ENCODE data around the gene TULP4.

TULP4 gene

DNA sequence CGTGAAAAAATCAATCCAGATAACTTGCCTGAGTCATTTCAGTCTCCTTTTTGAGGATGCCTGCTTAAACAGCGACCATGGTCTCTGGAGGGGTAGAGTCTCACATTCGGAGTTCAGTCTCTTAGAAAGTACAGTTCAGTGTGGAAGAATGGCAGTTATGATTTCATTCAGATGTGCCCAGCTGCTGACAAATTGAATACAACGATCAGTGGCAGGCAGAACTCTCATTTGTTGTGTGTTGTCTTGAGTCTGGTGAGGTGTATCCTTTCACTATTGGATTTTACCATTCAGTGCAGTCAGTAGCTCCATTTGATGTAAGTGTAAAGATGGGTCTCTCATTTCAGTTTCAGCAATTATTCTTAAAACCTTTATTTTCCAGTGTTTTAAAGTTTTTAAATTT is 639 bp upstream of the TULP4 start:
- TF ChIP-seq, protein P1, sequence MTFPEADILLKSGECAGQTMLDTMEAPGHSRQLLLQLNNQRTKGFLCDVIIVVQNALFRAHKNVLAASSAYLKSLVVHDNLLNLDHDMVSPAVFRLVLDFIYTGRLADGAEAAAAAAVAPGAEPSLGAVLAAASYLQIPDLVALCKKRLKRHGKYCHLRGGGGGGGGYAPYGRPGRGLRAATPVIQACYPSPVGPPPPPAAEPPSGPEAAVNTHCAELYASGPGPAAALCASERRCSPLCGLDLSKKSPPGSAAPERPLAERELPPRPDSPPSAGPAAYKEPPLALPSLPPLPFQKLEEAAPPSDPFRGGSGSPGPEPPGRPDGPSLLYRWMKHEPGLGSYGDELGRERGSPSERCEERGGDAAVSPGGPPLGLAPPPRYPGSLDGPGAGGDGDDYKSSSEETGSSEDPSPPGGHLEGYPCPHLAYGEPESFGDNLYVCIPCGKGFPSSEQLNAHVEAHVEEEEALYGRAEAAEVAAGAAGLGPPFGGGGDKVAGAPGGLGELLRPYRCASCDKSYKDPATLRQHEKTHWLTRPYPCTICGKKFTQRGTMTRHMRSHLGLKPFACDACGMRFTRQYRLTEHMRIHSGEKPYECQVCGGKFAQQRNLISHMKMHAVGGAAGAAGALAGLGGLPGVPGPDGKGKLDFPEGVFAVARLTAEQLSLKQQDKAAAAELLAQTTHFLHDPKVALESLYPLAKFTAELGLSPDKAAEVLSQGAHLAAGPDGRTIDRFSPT (tag by site-specific recombination; IDR thresholded peaks at IDR 0.05): no peak
- TF ChIP-seq ZNF747 (tag by site-specific recombination; IDR thresholded peaks at IDR 0.05) (no peak), ZSCAN30 (tag by site-specific recombination; IDR thresholded peaks at IDR 0.05) (no peak), ZNF221 (tag by site-specific recombination; IDR thresholded peaks at IDR 0.05; ENCODE audit: borderline replicate concordance) (no peak), ZNF521 (tag by site-specific recombination; IDR thresholded peaks at IDR 0.05) (no peak)
- H3K27ac ChIP-seq (ENCODE audit: extremely low read depth, low read depth, low read length): no peak overlapping the region
- CTCF ChIA-PET: interaction anchor here (0.6 kb wide), 1 partner anchor 88 kb away, joined by 3 read pairs; no protein-coding TSS in a partner anchor

DNA sequence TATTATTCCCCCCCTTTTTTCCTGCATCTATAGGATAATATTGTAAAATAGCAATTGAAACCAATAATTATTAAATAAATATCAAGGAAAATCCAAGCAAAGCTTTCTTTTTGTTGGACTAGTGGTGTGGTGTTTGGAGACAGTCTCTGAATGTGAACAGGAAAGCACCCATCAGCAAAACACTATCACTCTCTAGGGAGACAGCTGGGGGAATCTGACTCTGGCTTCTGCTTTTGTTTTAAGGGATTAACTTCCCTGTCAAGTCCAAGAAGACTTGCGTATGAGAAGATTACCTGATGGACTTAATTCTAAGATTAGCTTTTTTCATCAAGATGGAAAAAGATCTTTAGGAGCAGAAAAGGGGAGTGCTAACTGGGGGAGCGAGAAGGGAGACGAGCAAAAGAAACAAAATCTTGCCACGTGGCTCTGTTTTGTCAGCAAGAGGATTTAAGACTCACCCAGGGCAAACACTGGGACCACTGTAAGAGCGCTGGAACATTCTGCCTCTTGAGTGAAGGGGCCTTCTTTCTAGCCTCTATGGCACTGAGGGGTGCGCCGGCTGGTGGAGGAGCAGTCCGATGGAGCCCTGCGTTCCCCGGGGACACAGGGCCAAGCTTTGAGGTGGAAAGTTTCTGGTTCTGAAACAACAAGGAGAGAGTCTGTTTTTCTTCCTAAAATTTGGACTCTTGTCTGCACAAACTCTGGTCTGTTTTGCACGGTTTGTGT is 570 bp downstream of the TULP4 start:
- ChIA-PET POLR2A (no interaction called here), CTCF (interaction anchor here (0.6 to 0.7 kb wide), 5 partner anchors 15 to 624 kb away, joined by 3 to 6 read pairs (median 3); no protein-coding TSS in a partner anchor)
- H3K4me1 ChIP-seq (ENCODE audit: control insufficient read depth, insufficient read depth, low read length): no peaks in the 10 kb centered on the region
- H3K9me3 ChIP-seq (ENCODE audit: control insufficient read depth, insufficient read depth, low read depth, low read length): peaks cover 3% of the 10 kb centered on the region; the same call in 1 of the 2 replicates
- no peak overlapping the region for H3K27ac ChIP-seq (ENCODE audit: extremely low read depth, low read depth, low read length)
- no peak overlapping the region for H3K4me3 ChIP-seq (ENCODE audit: low read depth, low read length)
- peaks cover 0 to 48% of the 10 kb centered on the region in 2 experiments; a peak in 2 of 3 replicates for H3K36me3 ChIP-seq (ENCODE audit: control insufficient read depth in 2 of 2, insufficient read depth in 1 of 2, low read length in 2 of 2)
- TF ChIP-seq, protein P2, sequence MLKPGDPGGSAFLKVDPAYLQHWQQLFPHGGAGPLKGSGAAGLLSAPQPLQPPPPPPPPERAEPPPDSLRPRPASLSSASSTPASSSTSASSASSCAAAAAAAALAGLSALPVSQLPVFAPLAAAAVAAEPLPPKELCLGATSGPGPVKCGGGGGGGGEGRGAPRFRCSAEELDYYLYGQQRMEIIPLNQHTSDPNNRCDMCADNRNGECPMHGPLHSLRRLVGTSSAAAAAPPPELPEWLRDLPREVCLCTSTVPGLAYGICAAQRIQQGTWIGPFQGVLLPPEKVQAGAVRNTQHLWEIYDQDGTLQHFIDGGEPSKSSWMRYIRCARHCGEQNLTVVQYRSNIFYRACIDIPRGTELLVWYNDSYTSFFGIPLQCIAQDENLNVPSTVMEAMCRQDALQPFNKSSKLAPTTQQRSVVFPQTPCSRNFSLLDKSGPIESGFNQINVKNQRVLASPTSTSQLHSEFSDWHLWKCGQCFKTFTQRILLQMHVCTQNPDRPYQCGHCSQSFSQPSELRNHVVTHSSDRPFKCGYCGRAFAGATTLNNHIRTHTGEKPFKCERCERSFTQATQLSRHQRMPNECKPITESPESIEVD (tag by site-specific recombination; IDR thresholded peaks at IDR 0.05): no peak
- TF ChIP-seq ZNF366 (tag by site-specific recombination; conservative IDR thresholded peaks at IDR 0.05): no peak

More for the DNA sequence above, 639 bp upstream of the TULP4 start:
- Histone ChIP-seq H3K4me3 (ENCODE audit: low read depth, low read length) (no peak overlapping the region), H3K4me1 (ENCODE audit: control insufficient read depth, insufficient read depth, low read length) (no peaks in the 10 kb centered on the region), H3K9me3 (ENCODE audit: control insufficient read depth, insufficient read depth, low read depth, low read length) (peaks cover under 1% of the 10 kb centered on the region; the same call in 1 of the 2 replicates), H3K36me3 (ENCODE audit: control insufficient read depth in 2 of 2, insufficient read depth in 1 of 2, low read length in 2 of 2) (peaks cover 0 to 45% of the 10 kb centered on the region in 2 experiments; a peak in 2 of 3 replicates)
- POLR2A ChIA-PET: interaction anchor here (0.6 kb wide), 1 partner anchor 29 kb away, joined by 4 read pairs; no protein-coding TSS in a partner anchor

DNA sequence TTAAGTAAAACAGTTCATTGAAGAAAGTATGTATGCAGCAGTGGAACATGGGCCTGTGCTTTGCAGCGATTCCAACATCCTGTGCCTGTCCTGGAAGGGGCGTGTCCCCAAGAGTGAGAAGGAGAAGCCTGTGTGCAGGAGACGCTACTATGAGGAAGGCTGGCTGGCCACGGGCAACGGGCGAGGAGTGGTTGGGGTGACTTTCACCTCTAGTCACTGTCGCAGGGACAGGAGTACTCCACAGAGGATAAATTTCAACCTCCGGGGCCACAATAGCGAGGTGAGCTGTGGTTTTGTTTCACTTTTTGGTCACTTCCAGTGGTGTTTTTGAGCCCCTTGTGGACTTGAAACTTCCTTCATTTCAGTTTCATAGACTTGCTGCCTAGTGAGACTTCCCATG is 1.7 kb downstream of the TULP4 start:
- Histone ChIP-seq H3K36me3 (ENCODE audit: control insufficient read depth in 2 of 2, insufficient read depth in 1 of 2, low read length in 2 of 2) (peaks cover 0 to 48% of the 10 kb centered on the region in 2 experiments; a peak in 2 of 3 replicates), H3K4me3 (ENCODE audit: low read depth, low read length) (no peak overlapping the region), H3K4me1 (ENCODE audit: control insufficient read depth, insufficient read depth, low read length) (no peaks in the 10 kb centered on the region), H3K27ac (ENCODE audit: extremely low read depth, low read depth, low read length) (no peak overlapping the region), H3K9me3 (ENCODE audit: control insufficient read depth, insufficient read depth, low read depth, low read length) (peaks cover 3% of the 10 kb centered on the region; the same call in 1 of the 2 replicates)
- POLR2A ChIA-PET: no interaction called here
- CTCF ChIA-PET: no interaction called here
- TF ChIP-seq ZNF596 (tag by site-specific recombination; IDR thresholded peaks at IDR 0.05) (no peak), KLF9 (tag by site-specific recombination; IDR thresholded peaks at IDR 0.05; ENCODE audit: low read depth) (0 out of 2 replicates have a peak, but pooled peaks have one; percentile 40), ZNF529 (tag by site-specific recombination; IDR thresholded peaks at IDR 0.05; ENCODE audit: insufficient replicate concordance) (no peak), ZEB2 (tag by site-specific recombination; IDR thresholded peaks at IDR 0.05) (no peak)

DNA sequence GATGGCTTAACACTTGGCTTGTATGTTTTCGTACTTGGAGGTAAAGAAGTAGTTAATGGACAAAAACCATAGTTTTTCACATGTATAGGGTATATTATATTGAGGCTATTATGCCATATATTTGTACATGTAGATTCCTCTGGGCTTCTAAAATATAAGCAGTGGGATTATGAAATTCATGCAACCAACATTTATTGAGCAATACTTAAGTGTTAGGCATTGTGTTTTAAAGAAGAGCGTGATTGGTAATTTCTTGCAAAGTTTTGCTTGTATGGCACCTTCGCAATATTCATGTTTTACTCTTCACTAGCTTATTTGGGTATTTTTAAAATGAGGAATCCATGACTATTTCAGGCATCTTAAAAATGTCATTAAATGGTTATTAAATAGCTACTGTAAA is 2.5 kb downstream of the TULP4 start:
- CTCF ChIA-PET: no interaction called here
- no peak overlapping the region for H3K4me3 ChIP-seq (ENCODE audit: low read depth, low read length)
- H3K9me3 ChIP-seq (ENCODE audit: control insufficient read depth, insufficient read depth, low read depth, low read length): peaks cover 3% of the 10 kb centered on the region; the same call in 1 of the 2 replicates
- H3K4me1 ChIP-seq (ENCODE audit: control insufficient read depth, insufficient read depth, low read length): no peaks in the 10 kb centered on the region
- peaks cover 0 to 48% of the 10 kb centered on the region in 2 experiments; a peak in 2 of 3 replicates for H3K36me3 ChIP-seq (ENCODE audit: control insufficient read depth in 2 of 2, insufficient read depth in 1 of 2, low read length in 2 of 2)
- no peak overlapping the region for H3K27ac ChIP-seq (ENCODE audit: extremely low read depth, low read depth, low read length)
- POLR2A ChIA-PET: no interaction called here
- no peak for TF ChIP-seq ZNF335 (tag by site-specific recombination; conservative IDR thresholded peaks at IDR 0.05)
- no peak for TF ChIP-seq ZNF433 (tag by site-specific recombination; IDR thresholded peaks at IDR 0.05; ENCODE audit: low read depth)
- no peak for TF ChIP-seq ZNF324 (tag by site-specific recombination; IDR thresholded peaks at IDR 0.05)
- no peak for TF ChIP-seq ZNF707 (tag by site-specific recombination; IDR thresholded peaks at IDR 0.05)
- TF ChIP-seq, protein P3, sequence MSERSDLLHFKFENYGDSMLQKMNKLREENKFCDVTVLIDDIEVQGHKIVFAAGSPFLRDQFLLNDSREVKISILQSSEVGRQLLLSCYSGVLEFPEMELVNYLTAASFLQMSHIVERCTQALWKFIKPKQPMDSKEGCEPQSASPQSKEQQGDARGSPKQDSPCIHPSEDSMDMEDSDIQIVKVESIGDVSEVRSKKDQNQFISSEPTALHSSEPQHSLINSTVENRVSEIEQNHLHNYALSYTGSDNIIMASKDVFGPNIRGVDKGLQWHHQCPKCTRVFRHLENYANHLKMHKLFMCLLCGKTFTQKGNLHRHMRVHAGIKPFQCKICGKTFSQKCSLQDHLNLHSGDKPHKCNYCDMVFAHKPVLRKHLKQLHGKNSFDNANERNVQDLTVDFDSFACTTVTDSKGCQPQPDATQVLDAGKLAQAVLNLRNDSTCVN (tag by site-specific recombination; optimal IDR thresholded peaks at IDR 0.05): no peak
- TF ChIP-seq ZNF366 (tag by site-specific recombination; conservative IDR thresholded peaks at IDR 0.05): no peak
- no peak for TF ChIP-seq ZNF624 (tag by site-specific recombination; IDR thresholded peaks at IDR 0.05)

Data from HEK293 (cell line).